ENCODE measurements around the gene B3GAT2. TPM values are rescaled to one million over a fixed set of nuclear protein-coding genes. Genes with fewer than 3 reads are reported as not detected.

B3GAT2 gene
- total RNA-seq, 1 experiment from 2014 or later, result 0.09 TPM

- intact Hi-C loops (cut with micrococcal nuclease; ENCODE audit: unreplicated experiment), result no loop called here
- no peak for DNase-seq
- no peak overlapping the region for H3K4me3 Mint-ChIP-seq (ENCODE audit: low read depth, unreplicated experiment)
- no peak overlapping the region for H3K27ac Mint-ChIP-seq (ENCODE audit: unreplicated experiment)
- no peak for TF ChIP-seq CTCF (IDR thresholded peaks at IDR 0.05; ENCODE audit: unreplicated experiment)
- CTCF ChIA-PET, result no interaction called here
- H3K36me3 Mint-ChIP-seq (ENCODE audit: insufficient read depth, unreplicated experiment), result no peaks in the 10 kb centered on the region
- no peaks in the 10 kb centered on the region for H3K27me3 Mint-ChIP-seq (ENCODE audit: unreplicated experiment)
- no peaks in the 10 kb centered on the region for H3K4me1 Mint-ChIP-seq (ENCODE audit: low read depth, unreplicated experiment)
- H3K9me3 Mint-ChIP-seq (ENCODE audit: low read depth, unreplicated experiment), result peaks cover 5% of the 10 kb centered on the region
- BruUV-seq (replicated peaks), result no TSS peak
These were observed 136.1 kb downstream of the B3GAT2 start for GRCh38 chr6:70820778-70821177.

DNA sequence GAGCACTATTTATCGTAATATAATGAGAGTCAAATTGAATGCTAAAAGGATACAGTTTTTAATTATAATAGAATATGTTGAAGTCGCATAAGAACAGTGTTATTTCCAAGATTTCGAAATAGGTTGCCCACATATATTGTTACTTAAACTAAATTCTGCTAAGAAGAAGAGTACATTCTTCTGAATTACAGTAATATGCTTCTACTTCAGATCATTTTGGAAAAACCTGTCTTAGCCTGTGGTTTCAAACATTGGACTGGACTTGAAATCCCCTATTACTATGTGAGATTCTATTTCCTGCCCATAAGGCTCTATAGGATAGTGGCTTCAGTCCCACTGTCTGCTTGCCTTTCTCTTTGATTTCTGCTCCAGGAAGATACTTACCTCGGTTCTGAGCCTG lies 137.2 kb downstream of the B3GAT2 start:
- H3K36me3 Mint-ChIP-seq (ENCODE audit: insufficient read depth, unreplicated experiment), result no peaks in the 10 kb centered on the region

DNA sequence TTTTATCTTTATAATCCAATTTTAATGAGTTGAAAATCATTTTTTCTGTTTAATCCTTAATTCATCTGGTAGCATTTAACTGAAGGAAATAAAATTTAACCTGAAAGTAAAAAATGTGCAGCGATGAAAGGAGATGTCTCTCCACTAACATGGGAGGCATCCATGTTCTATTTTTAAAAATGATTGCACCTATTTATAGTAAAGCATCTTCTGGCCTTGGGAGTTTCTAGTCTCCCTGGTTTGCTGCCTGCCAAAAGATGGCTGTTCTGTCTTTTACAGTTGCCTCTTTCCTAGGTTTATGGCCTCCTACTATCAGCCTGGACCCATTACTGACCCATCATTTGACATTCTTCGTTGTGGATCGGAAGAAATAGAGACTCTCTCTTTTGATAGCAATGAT lies 143.0 kb downstream of the B3GAT2 start:
- no peaks in the 10 kb centered on the region for H3K36me3 Mint-ChIP-seq (ENCODE audit: insufficient read depth, unreplicated experiment)
- H3K27ac Mint-ChIP-seq (ENCODE audit: unreplicated experiment), result no peak overlapping the region
- H3K27me3 Mint-ChIP-seq (ENCODE audit: unreplicated experiment), result no peaks in the 10 kb centered on the region
- TF ChIP-seq CTCF (IDR thresholded peaks at IDR 0.05; ENCODE audit: unreplicated experiment), result no peak
- DNase-seq, result no peak
- H3K4me3 Mint-ChIP-seq (ENCODE audit: low read depth, unreplicated experiment), result no peak overlapping the region
- CTCF ChIA-PET, result no interaction called here
- BruUV-seq (replicated peaks), result no TSS peak
- no peaks in the 10 kb centered on the region for H3K4me1 Mint-ChIP-seq (ENCODE audit: low read depth, unreplicated experiment)
- intact Hi-C loops (cut with micrococcal nuclease; ENCODE audit: unreplicated experiment), result no loop called here
- no peaks in the 10 kb centered on the region for H3K9me3 Mint-ChIP-seq (ENCODE audit: low read depth, unreplicated experiment)

More for the DNA sequence above, 137.2 kb downstream of the B3GAT2 start:
- H3K27me3 Mint-ChIP-seq (ENCODE audit: unreplicated experiment), result no peaks in the 10 kb centered on the region
- CTCF ChIA-PET, result no interaction called here
- no peak overlapping the region for H3K4me3 Mint-ChIP-seq (ENCODE audit: low read depth, unreplicated experiment)
- H3K9me3 Mint-ChIP-seq (ENCODE audit: low read depth, unreplicated experiment), result peaks cover 5% of the 10 kb centered on the region
- no peaks in the 10 kb centered on the region for H3K4me1 Mint-ChIP-seq (ENCODE audit: low read depth, unreplicated experiment)
- no TSS peak for BruUV-seq (replicated peaks)
- intact Hi-C loops (cut with micrococcal nuclease; ENCODE audit: unreplicated experiment), result no loop called here
- H3K27ac Mint-ChIP-seq (ENCODE audit: unreplicated experiment), result no peak overlapping the region
- TF ChIP-seq CTCF (IDR thresholded peaks at IDR 0.05; ENCODE audit: unreplicated experiment), result no peak
- no peak for DNase-seq

DNA sequence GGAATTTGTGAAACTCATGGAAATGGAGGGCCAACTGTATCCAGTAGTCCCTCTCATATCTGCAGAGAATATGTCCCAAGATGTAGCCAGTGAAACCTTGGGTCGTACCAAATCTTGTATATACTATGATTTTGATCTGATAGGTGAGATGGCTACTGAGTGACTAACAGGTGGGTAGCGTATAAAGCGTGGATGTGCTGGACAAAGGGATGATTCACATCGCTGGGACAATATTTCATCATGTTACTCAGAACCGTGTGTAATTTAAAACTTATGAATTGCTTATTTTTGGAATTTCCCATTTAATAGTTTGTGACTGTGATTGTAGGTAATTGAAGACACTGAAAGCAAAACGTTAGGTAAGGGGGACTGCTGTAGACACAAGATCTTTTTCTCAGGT lies 145.1 kb downstream of the B3GAT2 start:
- no peaks in the 10 kb centered on the region for H3K4me1 Mint-ChIP-seq (ENCODE audit: low read depth, unreplicated experiment)
- no peak overlapping the region for H3K4me3 Mint-ChIP-seq (ENCODE audit: low read depth, unreplicated experiment)
- CTCF ChIA-PET, result no interaction called here
- DNase-seq, result no peak
- TF ChIP-seq CTCF (IDR thresholded peaks at IDR 0.05; ENCODE audit: unreplicated experiment), result no peak
- no peaks in the 10 kb centered on the region for H3K27me3 Mint-ChIP-seq (ENCODE audit: unreplicated experiment)
- H3K9me3 Mint-ChIP-seq (ENCODE audit: low read depth, unreplicated experiment), result no peaks in the 10 kb centered on the region
- no TSS peak for BruUV-seq (replicated peaks)
- intact Hi-C loops (cut with micrococcal nuclease; ENCODE audit: unreplicated experiment), result no loop called here
- H3K36me3 Mint-ChIP-seq (ENCODE audit: insufficient read depth, unreplicated experiment), result no peaks in the 10 kb centered on the region
- H3K27ac Mint-ChIP-seq (ENCODE audit: unreplicated experiment), result no peak overlapping the region
